ENCODE results near the gene SKIC8.

Gene SKIC8

DNA sequence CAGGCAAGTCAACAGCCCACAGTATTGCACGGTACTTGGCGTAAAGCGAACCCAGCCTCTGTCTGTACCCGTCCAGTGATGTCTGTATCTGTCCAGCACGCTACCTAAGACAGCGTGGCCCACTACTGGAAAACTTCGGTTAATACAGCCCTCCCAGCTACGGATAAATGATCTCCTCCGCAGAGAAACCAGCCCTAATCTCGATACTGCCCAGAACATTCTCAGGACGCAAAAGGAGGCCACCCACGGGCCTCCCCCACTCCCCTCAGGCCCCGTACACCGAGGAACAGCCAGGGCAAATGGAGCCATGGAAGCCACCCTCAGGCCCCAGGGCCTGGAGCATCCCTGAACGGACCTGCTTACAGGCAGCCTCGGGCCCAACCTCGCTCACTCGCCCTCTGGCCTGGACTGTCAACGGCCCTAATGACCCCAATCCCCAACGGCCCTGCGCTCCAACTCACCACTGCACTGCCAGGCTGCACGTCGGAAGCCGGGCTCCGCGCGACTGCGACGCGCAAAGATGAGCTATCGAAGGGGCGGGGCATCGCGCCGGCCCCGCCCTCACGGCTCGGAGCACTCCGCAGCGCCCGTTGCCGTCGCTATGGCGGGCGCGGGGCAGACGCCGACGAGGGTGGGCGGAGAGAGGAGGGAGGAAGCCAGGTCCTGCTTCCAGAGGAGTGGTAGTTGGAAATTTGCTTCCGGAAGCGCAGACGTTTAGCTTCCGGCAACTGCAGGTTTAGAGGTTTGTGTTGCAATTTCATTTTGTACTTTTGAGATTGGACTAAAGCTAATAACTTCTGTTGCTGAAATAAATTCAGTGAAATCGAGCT is at the start of gene SKIC8:
SKIC8 (minus strand) TSS at position 509 of the 830 bp plus-strand sequence. CDS start 3,923 bp downstream, outside the sequence.
- peak; percentile 88 for DNase-seq

DNA sequence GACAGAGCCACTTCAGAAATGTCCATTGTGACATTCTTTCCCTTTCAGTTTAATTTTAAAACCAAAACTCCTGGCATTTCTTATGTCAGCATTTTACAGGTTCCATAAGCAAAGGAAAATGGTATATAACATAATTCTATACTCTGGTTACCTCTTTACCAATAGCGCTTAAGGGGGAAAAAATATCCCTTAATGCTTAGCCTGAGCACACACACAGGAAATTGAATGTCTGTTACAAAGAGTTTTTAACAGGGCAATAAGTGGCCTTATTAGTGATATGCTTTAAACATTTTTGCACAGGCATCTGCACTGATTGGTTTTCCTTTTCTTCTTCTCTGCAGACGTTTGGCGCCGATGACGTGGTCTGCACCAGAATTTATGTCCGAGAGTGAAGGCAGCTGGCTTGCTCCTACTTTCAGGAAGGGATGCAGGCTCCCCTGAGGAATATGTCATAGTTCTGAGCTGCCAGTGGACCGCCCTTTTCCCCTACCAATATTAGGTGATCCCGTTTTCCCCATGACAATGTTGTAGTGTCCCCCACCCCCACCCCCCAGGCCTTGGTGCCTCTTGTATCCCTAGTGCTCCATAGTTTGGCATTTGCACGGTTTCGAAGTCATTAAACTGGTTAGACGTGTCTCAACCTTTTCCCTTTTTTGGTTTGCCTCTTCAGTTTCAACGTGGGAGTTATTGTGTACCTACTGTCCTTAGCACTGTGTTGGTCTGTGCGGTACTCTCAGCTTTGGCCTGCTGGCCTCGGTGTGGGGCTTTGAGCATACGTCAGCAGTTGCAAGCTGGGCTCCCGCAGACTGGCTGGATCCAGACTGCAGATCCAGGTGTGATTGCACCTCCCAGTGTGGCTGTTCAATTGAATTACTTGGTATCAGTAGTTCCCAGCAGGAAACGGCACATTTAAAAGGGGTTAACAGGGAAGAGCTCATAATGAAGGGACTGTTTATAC is 48.5 kb upstream of the SKIC8 start:
- DNase-seq: no peak

DNA sequence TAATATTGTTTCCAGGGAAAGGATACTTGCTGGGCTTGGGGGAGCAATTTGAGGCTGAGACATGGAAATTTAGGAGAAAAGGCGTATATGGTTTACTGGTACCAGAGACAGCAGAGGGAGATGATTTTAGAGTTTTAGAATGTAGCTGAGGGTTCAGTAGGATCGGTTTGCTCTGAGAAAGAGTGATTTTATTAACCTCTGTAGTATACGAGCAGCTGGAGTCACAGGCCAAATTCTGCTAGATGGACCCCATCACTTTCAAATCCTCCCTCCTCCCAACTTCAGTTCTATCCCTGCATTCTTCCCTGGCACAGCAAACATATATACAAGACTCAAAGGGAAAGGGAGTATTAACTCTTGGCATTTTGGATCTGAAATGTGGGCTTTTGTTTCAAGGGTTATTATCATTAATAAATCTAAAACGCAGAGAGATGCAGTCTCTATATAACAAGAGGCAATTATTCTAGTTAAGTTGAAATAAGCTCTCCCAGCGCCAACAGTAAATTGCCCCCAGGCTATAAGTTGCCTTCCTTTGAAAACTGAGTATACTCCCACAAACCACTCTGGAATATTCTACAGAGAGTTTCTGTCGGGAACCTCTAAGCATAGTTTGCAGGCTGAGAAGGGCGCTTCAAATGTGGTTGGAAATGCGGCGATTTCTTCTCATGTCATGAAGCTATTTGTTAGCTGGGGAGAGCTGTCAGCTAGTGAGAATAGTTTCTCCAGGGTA is 46.2 kb upstream of the SKIC8 start:
- DNase-seq: no peak

DNA sequence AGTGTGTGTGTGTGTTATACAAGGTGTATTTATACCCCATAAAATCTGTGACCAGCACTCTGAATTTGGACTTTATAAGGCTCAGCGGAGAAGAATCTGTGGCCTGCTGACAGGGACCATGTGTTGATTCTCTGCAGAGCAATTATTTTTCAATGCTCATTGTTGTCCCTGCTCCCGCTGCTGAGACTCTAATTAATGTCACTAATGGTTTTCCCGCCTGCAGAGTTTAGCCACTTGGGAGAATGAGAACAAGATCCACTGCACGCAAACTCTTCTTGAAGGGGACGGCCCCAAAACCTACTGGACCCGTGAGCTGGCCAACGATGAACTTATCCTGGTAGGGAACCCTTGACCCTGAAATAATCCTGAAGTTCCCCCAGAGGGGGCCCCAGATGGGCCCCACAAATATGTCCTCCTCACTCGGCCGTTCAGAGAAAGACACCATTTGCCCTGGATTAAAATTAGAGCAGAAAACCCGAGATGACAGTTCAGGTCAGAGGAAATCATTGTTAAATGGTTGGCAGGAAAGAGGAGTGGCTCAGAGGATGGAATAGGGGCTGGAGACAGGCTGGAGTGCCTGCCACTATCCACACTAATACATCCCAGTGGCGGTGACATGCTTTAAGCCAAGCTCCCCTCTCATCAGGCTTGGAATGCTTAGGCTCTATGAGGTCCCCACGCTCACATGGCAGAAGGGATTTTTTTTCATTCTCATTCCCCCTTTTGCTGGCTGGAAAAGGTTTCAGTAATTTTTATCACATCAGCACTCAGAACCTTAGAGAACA is 44.1 kb upstream of the SKIC8 start:
- no peak for DNase-seq

DNA sequence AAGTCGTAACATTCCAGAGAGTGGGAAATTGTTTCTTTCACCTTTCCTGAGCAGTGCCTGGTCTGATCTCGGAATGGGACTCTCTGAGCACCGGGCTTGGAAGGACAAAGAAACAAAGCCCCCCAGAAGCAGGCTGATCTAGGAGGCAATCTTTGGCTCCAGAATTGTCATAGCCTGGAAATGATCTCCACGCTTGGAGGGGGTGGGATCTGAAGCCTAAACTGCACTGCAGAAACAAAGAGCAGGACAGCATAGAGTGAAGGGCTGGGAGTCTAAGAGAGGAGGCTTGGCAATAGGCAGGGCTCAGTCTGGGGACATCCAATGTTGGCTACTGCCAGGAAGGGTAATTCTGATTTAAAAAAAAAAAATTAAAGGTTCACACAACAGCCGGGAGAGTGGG is 42.6 kb upstream of the SKIC8 start:
- no peak for DNase-seq

DNA sequence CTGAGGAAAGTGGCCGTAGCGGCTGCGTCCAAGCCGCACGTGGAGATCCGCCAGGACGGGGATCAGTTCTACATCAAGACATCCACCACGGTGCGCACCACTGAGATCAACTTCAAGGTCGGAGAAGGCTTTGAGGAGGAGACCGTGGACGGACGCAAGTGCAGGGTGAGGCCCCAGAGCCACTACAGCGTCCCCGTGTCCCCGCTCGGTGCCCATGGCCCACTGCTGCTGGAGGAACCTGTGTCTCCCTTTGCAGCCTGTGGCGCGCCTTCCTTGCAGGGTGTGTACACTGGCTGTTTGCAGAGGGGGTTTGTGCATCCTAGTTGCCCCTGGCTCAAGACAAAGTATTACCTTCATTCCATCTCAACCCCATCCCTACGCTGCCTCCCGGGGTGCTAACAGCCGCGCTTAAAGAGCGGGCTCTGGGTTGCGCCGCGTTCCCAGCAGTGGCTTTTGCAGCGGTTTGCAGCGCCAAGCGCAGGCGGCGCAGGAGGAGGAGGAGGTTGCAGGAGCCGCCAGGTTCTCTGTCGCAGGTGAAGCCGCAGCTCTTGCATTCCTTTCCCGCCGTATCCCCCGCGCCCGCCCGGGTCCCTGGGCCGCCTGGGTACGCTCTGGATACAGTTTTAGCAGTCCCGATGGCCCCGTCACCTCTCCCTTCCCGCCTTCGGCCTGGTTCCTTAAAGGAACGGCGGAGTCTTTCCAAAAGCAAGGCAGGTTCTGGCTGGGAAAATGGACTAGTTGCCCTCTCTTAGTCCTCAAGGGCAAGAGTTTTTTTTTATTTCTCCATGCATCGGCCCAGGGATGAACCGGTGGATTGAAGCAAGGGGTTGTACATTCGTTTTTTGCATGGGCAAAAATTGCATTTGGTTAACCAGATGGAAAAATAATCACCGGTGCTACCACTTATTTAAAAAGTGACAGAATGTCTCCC is 41.9 kb upstream of the SKIC8 start:
- peak; percentile 37 for DNase-seq

DNA sequence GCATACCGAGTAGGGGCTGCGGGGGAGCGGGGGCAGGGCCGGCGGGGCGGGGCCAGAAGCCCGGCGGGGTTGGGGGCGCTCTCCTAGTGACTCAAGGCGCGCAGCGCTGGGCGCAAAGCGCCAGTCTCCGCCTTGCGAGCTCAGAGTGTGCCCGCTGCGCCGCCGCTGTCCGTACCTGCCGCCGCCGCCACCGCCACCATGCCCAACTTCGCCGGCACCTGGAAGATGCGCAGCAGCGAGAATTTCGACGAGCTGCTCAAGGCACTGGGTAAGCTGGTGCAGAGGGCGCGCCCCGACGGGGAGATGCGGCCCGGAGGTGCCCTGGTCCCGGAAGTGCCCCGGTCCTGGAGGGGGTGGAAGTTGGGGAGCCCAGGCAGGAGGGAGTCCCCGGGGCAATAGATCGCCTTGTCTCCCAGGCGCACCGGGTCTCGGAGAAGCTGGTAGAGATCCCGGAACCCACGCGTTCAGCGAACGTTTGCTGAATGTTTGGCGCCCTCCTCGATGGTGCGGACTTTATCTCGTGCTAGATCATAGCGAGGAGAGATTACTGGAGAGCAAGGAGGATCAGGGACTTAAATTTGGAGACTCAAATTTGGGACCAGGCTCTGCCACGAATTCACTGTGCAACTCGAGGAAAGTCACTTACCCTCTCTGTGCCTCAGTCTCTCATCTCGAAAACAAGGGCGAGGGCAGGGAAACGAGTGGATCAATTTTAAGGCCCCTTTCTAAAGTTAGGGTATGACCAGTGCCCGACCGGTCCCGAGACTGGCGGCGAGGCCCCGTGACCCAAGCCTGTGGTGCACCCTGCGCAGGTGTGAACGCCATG is 41.0 kb upstream of the SKIC8 start, which contains the start of gene CRABP1:
CRABP1 (plus strand) TSS at position 123 of the 826 bp plus-strand sequence; CDS start at position 199, 76 bp downstream.
- DNase-seq: peak; percentile 10

DNA sequence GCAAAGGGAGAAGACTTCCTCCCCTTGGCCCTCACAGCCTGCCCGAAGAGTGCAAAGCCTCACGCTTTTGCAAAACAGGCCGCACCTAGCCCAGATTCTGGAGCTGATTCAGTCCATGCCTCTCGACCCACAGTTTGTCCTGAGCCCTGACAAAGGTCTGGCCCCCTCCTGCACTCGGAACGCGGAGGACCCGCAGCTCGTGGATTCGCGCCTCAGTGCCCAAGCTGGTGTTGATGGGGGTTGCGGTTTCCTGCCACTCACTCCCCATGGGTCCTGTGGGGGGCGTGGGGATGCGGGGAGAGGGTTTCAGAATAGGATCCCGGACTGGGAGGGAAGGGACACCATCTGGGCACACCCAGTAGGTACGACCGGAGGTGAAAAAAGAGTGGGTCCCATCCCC is 40.1 kb upstream of the SKIC8 start:
- no peak for DNase-seq

DNA sequence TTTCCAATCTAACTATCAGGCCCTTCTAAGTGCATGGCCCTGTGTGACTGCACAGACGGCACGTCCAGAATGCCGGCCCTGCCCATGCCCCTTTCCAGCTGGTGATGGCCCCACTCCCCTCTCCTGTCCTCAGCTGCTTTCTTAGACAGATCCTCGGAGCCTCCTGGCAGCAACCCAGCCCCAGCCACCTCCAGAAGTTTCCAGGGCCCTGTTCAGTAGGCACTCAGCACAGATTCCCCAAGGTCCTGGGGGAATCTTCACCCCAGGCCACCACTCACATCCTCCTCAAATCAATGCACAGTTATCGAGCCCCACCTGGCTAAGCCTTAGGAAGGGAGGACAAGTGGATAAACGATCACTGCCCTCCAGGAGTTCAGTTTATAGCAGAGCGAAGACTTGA is 39.4 kb upstream of the SKIC8 start:
- no peak for DNase-seq

DNA sequence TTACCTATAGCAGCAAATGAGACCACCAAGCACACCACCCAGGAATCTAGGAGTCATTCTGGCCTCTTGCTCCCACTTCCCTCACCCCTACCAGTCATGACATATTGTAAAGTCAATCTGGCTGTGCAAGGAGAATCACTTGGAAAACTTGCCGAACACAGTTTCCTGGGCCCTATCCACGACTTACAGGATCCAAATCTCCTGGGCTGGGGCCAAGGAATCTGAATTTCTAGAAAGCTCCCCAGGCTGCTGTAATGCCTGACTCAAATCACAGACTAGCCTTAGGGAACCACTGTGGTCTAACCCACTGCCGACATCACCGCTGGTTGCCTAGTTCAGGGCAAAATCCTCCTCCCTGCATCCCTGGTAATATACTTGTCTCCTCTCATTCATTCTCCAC is 36.6 kb upstream of the SKIC8 start:
- no peak for DNase-seq

DNA sequence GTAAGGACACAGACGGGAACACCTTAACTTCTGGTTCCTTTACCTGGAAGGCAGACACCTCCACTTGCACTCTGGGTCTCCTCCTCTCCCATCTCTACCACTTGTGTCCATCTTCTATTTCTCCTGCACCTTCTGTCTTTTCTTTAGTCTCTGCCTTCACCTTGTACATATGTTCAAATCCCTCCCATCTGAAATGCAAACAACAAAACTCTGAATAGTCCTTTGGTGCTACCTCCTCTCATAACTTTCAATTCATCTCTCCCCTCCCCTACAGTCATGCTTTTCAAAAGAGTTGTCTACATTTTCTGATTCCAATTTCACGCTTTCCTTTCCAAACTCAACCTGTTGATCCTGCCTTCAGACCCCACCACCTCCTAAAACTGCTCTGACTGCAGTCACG is 35.4 kb upstream of the SKIC8 start:
- no peak for DNase-seq

DNA sequence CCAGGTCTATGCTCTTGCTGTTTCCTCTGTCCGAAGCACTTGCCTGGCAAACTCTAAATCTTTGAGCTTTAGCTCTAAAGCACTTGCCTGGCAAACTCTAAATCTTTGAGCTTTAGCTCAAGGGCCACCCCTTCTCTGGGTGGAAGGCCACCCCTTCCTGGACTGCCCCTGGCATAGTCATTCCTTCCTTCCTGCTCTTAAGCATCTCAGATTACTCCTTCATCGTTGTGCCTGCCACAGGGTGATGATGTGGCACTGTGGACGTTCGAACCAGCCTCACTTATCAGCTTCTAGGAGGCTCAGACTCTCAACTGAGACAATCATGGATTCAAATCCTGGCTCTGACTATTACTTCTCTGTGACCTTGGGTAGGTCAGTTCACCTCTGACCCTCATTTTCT is 30.2 kb upstream of the SKIC8 start:
- DNase-seq: no peak

DNA sequence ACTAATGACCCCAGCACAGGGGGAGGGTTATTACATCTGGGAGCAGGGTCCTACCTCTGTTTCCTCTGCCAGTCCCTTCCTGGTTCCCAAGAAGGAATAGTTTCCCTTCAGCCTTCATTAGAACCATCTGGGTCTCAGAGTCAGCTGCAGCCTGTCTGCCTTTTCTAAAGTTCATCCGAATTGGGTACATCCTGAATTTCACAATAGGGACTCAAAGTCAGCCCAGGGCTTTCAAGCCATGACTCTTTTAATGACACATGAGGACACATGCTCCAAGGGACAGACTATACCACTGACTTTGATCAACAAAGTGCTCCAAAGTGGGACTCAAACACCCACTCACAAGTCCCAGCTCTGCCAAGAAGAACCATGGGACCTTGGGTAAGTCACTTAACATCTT is 28.1 kb upstream of the SKIC8 start:
- no peak for DNase-seq

DNA sequence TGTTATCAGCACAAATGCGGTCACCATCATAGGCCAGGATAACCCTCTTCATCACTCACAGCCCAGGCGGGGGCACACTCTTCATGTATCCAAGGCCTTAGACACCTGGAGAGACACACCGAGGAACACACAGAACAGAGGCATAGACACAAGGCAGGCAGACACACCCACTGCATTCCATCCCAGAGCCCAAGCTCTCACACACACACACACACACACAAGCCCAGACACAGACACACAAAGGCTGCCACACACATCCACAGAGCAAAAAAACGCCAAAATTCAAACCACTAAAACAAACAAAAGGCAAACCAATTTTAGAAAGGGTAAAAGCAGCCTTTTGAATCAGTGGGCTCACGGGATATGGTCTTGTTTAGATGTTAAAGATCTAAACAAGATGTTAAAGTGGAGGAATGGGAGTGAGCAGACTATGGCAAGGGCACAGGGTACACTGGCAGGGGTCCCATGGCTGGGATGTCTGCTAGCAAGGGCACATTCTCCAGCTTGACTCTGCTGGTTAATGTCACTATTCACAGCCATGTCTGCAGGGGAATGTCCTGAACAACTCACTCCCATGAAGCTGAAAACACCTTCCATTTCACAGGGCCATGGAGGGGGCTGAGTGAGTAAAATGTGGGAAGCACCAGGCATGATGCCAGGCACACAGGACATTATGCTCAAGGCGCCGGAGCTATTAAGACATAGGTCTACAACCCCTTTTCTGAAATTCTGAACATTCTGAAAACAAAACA is 25.9 kb upstream of the SKIC8 start:
- no peak for DNase-seq

DNA sequence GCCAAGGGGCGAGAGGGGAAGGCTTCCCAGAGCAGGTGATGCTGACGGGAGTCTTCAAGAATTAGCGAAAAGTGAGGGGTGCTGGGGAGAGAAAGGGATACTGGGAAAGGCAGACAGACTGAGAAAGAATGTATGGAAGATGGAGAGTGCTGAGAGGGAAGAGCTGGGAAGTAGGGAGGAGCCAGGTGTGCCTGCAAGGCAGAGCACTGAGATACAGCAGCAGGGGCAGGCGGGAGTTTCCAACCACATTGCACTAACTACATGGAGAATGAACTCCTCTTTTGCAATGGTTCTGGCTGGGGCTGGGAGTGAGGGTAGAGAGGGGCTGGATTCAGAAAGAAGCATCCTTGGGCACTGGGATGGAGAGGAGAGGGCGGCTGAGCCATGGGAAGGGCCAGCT is 24.7 kb upstream of the SKIC8 start:
- no peak for DNase-seq

DNA sequence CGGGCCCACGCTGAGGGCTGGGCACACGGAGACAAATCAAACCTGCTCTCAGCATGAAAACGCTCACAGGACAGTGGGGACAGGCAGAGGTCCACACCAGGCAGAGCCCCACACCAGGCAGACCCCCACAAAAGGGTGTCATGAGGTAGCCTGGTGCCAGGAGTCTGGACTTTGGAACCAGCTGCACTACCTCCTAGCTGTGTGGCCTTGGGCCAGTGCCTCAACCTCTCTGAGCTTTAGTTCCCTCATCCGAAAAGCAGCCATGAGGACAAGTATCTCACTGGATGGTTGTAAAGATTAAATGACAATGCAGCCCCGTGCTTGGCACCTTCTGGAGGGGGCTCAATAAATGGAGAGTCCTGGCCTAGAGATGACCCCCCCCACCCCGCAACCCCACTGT is 24.3 kb upstream of the SKIC8 start:
- no peak for DNase-seq

DNA sequence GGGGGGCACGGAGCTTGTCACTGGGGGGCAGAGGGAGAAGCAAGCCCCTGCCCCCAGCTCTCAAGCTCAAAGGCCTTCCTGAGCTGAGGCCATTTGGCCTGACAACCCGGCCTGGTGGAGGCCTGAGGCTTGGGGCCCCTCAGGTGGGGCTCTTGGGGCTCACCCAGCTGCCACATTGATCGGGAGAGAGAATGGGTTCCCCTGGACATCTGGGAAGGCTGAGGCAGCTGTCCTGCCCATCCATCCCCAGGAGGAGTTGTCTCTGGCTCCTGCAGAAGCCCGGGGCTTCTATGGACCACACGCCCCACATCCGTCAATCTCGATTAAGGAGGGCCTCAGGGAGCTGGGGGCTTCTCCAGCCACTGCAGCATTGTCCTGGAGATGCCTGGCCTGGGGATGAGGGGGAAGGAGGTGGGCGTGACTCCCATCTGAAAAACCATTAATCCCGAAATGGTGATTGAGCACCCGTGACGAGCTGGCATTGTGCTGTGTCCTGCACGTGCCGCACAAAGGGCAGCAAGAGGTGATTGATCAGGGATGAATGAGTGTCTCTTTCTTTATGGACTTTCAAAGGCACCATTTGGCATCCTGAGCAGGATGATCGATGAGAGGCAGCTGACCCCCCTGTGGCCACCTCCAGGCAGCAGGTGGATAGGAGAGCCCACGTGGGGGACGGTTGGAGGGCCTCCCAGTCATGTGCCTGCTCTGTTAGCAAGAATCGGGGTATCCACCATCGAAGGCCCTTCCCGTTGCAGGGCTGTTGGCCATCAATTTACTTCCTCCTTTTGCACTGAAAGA is 23.5 kb upstream of the SKIC8 start:
- no peak for DNase-seq

DNA sequence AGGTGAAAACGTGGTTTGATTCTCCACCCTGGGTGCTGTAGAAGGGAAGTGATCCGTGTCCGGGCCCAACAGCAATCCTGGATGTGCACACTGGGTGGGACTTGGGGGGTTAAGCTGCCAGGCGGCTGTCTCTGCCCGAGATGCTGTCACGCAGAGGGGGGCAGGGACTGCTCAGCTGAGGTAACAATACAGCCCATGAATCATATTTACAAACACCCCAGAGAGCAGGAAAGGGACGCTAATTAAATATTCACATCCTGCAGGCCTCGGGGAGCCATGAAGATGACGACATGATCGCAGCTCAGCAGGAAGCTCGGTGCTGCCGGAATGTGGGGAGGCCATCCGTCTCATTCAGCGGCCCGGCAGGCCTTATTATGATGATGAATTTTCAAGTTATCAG is 22.8 kb upstream of the SKIC8 start:
- DNase-seq: no peak

DNA sequence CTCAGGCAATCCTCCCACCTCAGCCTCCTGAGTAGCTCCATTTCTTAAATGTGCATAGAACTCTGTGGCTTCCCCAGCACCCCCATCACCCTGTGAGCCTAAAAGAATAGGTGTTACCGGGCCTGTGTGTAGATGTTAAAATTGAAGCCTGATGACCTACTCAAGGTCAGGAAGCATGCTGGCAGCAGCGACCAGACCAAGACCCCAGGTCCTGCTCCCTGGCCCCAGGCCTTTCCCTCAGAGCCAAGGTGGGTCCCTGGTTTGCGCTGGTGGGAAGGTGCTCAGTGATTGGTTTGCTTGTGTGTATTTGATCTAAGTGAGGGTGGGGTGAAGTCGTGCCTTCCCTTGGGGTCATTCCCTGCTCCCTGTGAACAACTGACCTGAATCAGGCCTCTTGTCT is 22.4 kb upstream of the SKIC8 start:
- no peak for DNase-seq
